Measurements from ENCODE around the gene PHACTR3. TPM values are rescaled to one million over a fixed set of nuclear protein-coding genes. Genes with fewer than 3 reads are reported as not detected.

The PHACTR3 gene
- total RNA-seq, 1 donor = not detected

GRCh38 chr20:59709636-59710035 is 105.3 kb downstream of the PHACTR3 start:
- DNase-seq (ENCODE audit: insufficient read length, low spot score, missing footprints) = no peak
- Histone ChIP-seq H3K27ac (ENCODE audit: low read depth, low read length) (no peak overlapping the region), H2AFZ (ENCODE audit: low read length) (no peak overlapping the region), H3K4me3 (ENCODE audit: insufficient read depth, low read length) (no peak overlapping the region), H4K20me1 (ENCODE audit: insufficient read depth, low read length) (no peaks in the 10 kb centered on the region), H3K27me3 (ENCODE audit: insufficient read depth, low read length) (no peaks in the 10 kb centered on the region), H3K9me3 (ENCODE audit: low read depth, low read length) (peaks cover 4% of the 10 kb centered on the region), H3K79me2 (ENCODE audit: insufficient read depth, low read length) (no peaks in the 10 kb centered on the region), H3K4me1 (ENCODE audit: insufficient read depth, low read length) (no peaks in the 10 kb centered on the region), H3K36me3 (ENCODE audit: insufficient read depth, low read length) (no peaks in the 10 kb centered on the region), H3K4me2 (ENCODE audit: insufficient read depth, low read length) (no peak overlapping the region)
- TF ChIP-seq, protein P1, sequence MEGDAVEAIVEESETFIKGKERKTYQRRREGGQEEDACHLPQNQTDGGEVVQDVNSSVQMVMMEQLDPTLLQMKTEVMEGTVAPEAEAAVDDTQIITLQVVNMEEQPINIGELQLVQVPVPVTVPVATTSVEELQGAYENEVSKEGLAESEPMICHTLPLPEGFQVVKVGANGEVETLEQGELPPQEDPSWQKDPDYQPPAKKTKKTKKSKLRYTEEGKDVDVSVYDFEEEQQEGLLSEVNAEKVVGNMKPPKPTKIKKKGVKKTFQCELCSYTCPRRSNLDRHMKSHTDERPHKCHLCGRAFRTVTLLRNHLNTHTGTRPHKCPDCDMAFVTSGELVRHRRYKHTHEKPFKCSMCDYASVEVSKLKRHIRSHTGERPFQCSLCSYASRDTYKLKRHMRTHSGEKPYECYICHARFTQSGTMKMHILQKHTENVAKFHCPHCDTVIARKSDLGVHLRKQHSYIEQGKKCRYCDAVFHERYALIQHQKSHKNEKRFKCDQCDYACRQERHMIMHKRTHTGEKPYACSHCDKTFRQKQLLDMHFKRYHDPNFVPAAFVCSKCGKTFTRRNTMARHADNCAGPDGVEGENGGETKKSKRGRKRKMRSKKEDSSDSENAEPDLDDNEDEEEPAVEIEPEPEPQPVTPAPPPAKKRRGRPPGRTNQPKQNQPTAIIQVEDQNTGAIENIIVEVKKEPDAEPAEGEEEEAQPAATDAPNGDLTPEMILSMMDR (IDR thresholded peaks at IDR 0.05; ENCODE audit: extremely low read depth, low read depth, low read length) = no peak

GRCh38 chr20:59718071-59718470 is 113.7 kb downstream of the PHACTR3 start:
- Histone ChIP-seq H3K27me3 (ENCODE audit: insufficient read depth, low read length) (no peaks in the 10 kb centered on the region), H3K4me1 (ENCODE audit: insufficient read depth, low read length) (no peaks in the 10 kb centered on the region), H3K4me3 (ENCODE audit: insufficient read depth, low read length) (no peak overlapping the region), H3K79me2 (ENCODE audit: insufficient read depth, low read length) (no peaks in the 10 kb centered on the region), H3K9me3 (ENCODE audit: low read depth, low read length) (no peaks in the 10 kb centered on the region), H3K27ac (ENCODE audit: low read depth, low read length) (no peak overlapping the region), H2AFZ (ENCODE audit: low read length) (no peak overlapping the region), H3K36me3 (ENCODE audit: insufficient read depth, low read length) (no peaks in the 10 kb centered on the region), H3K4me2 (ENCODE audit: insufficient read depth, low read length) (no peak overlapping the region), H4K20me1 (ENCODE audit: insufficient read depth, low read length) (no peaks in the 10 kb centered on the region)
- TF ChIP-seq, protein P1 (IDR thresholded peaks at IDR 0.05; ENCODE audit: extremely low read depth, low read depth, low read length) = no peak
- no peak for DNase-seq (ENCODE audit: insufficient read length, low spot score, missing footprints)

GRCh38 chr20:59718751-59719150 is 114.4 kb downstream of the PHACTR3 start:
- Histone ChIP-seq H3K9me3 (ENCODE audit: low read depth, low read length) (no peaks in the 10 kb centered on the region), H3K4me1 (ENCODE audit: insufficient read depth, low read length) (no peaks in the 10 kb centered on the region), H3K27me3 (ENCODE audit: insufficient read depth, low read length) (no peaks in the 10 kb centered on the region), H3K36me3 (ENCODE audit: insufficient read depth, low read length) (no peaks in the 10 kb centered on the region), H3K27ac (ENCODE audit: low read depth, low read length) (no peak overlapping the region), H3K4me3 (ENCODE audit: insufficient read depth, low read length) (no peak overlapping the region), H3K79me2 (ENCODE audit: insufficient read depth, low read length) (no peaks in the 10 kb centered on the region), H3K4me2 (ENCODE audit: insufficient read depth, low read length) (no peak overlapping the region), H2AFZ (ENCODE audit: low read length) (no peak overlapping the region), H4K20me1 (ENCODE audit: insufficient read depth, low read length) (no peaks in the 10 kb centered on the region)
- TF ChIP-seq, protein P1 (IDR thresholded peaks at IDR 0.05; ENCODE audit: extremely low read depth, low read depth, low read length) = no peak
- no peak for DNase-seq (ENCODE audit: insufficient read length, low spot score, missing footprints)

GRCh38 chr20:59720013-59720412 is 115.7 kb downstream of the PHACTR3 start:
- H3K79me2 ChIP-seq (ENCODE audit: insufficient read depth, low read length) = no peaks in the 10 kb centered on the region
- H3K4me2 ChIP-seq (ENCODE audit: insufficient read depth, low read length) = no peak overlapping the region
- H3K27ac ChIP-seq (ENCODE audit: low read depth, low read length) = no peak overlapping the region
- no peaks in the 10 kb centered on the region for H4K20me1 ChIP-seq (ENCODE audit: insufficient read depth, low read length)
- H3K4me3 ChIP-seq (ENCODE audit: insufficient read depth, low read length) = no peak overlapping the region
- no peaks in the 10 kb centered on the region for H3K4me1 ChIP-seq (ENCODE audit: insufficient read depth, low read length)
- no peak for DNase-seq (ENCODE audit: insufficient read length, low spot score, missing footprints)
- no peaks in the 10 kb centered on the region for H3K36me3 ChIP-seq (ENCODE audit: insufficient read depth, low read length)
- H3K9me3 ChIP-seq (ENCODE audit: low read depth, low read length) = no peaks in the 10 kb centered on the region
- no peak overlapping the region for H2AFZ ChIP-seq (ENCODE audit: low read length)
- TF ChIP-seq, protein P1 (IDR thresholded peaks at IDR 0.05; ENCODE audit: extremely low read depth, low read depth, low read length) = no peak
- no peaks in the 10 kb centered on the region for H3K27me3 ChIP-seq (ENCODE audit: insufficient read depth, low read length)

Measured in osteoblast (primary cell).